Measurements from ENCODE around the gene TSPAN16.
A peak's percentile ranks its signal among the peaks of the same experiment; 100 is the strongest.
"Not testable (repeated sequence)": the region's sequence is repeated elsewhere in the genome, so short reads cannot be mapped to it uniquely, and the experiment has no call there.

TSPAN16 gene

DNA sequence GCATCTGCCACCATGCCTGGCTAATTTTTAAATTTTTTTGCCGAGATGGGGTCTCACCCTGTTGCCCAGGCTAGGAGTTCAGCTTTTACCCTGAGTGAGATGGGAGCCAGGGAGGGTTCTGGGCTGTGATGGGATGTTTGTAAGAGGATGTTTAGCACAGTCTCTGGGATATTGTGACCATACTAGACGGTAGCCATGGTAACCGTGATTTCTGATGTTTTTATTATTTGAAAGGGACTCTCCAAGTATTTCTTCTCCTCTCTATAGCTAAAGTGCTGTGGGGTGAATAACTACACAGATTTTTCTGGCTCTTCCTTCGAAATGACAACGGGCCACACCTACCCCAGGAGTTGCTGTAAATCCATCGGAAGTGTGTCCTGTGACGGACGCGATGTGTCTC is 10.4 kb downstream of the TSPAN16 start:
- DNase-seq (ENCODE audit: low spot score), result no peak

DNA sequence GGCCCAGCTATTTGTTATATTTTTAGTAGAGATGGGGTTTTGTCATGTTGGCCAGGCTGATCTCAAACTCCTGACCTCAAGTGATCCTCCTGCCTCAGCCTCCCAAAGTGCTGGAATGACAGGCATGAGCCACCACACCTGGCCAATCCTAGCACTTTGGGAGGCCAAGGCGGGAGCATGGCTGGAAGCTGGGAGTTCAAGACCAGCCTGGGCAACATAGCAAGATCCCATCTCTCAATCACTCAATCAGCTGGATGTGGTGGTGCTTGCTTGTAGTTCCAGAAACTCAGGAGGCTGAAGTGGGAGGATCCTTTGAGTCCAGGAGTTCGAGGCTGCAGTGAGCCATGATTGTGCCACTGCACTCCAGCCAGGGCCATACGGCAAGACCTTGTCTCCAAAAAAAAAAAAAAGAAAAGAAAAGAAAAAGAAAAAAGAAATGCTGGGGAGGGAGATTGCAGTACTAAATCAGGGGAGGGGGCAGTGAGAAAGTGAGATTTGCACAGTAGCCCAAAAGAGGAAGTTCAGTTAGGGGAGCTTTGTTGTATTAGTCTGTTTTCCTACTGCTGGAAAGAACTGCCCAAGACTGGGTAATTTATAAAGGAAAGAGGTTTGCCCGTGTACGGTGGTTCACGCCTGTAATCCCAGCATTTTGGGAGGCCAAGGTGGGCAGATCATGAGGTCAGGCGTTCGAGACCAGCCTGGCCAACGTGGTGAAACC is 24.5 kb downstream of the TSPAN16 start:
- not testable (repeated sequence) for DNase-seq (ENCODE audit: low spot score)

DNA sequence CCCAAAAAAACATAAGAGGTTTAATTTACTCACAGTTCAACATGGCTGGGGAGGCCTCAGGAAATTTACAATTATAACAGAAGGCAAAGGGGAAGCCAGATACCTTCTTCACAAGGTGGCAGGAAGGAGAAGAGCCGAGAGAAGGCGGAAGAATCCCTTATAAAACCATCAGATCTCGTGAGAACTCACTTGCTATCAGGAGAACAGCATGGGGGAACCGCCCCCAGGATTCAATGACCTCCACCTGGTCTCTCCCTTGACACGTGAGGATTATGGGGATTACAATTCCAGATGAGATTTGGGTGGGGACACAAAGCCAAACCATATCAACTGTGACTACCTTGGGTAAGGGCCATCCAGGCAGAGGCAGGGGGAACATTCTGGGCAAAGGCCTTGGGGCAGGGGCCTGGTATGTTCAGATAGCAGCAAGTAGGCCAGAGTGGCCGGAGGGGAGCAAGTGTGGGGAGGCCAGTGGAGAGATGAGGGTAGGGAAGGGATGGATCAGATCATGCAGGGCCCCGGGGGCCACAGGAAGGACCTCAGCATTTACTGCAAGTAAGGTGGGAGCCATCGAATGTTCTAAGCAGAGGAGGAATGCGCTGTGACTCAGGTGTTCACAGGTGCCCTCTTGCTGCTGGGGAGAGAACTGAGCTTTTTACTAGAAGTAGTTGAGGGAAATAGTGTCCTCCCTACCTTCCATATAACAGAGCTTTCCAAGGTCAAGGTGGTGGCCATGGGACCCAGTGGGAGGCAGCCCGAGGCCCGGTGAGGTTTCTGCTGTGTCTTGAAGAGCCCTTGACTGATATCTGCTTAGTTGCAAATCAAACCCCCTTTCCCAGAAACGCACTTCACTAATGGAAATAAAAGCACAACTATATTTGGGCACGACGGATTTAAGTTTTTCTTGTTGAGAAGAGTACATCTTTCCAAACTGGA is 25.5 kb downstream of the TSPAN16 start:
- no peak for DNase-seq (ENCODE audit: low spot score)

DNA sequence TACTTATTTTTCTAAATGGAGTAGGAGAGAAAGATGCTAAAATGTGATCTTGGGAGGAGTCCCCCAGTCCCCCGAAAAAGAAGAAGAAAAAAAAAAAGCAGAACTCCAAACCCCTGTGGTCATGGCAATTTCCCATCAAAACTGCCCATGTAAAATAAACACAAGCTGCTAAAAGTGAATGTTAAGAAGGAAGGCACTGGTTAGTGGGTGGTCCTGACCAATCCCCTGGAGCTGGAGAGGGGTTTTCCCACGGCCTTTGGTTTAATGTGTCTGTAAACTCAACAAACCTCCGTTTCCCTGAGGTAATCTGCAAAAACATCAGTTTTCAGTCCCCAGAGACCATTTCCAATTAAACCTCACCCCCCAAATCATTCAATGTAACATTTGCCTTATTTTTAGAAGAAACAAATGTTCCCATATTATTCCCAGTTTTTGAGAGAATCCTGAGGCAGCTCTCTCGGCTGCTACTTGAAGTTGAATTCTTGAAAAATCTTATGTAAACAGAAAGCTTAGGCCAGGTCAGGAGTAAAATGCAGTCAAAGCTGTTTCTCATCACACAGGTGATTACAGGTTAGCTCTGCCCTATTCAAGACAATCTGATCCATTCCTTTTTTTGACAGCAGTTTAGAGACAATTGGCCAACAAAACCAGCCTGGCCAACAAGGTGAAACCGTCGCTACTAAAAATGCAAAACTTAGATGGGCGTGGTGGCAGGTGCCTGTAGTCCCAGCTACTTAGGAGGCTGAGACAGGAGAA is 26.5 kb downstream of the TSPAN16 start:
- no peak for DNase-seq (ENCODE audit: low spot score)

DNA sequence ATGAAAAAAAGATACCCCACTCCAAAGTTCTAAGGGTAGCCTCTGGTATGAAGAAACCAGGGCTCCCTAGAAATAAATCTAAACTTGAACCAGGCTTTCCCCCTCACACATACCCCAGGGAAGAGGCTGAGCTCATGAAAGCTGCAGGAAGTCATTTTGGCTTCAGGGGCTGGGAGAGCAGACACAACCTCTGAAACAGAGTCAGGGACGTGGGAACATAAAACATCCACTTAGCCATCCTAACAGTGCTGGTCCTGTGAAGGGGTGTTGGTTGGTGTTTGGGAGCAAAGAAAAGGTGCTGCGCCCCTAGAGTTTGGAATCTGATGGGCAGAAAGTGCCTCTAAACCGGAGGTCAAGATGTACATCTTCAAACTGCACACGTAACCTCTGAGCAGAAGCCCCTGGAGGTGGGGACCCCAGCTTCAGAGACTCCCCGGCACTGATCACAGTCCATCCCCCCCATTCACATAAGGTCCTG is 27.7 kb downstream of the TSPAN16 start:
- no peak for DNase-seq (ENCODE audit: low spot score)

DNA sequence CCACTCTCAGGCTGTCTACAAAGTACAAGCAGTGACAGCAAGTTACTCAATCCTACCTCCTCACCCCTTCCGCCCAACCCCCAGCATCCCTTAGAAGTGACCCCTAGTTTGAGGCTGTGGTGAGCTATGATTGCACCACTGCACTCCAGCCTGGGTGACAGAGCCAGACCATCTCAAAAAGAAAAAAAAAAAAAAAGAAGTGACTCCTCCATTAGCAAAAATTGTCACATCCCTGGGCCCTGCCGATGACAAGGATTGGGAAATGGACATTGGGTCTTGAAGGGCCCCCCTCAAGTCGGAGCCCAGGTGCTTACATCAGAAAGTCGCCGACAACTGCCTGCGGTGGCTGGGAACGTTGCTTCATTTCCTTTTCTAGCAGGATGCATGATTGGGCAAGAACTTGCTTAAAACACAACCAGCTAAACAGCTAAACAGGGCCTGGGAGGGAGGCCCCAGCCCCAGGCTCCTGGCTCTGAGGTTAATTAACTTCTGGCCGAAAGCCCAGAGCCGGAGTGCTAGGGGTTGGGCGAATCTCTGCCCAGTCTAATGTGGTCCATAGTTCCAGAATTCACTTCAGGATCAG is 28.2 kb downstream of the TSPAN16 start:
- peak; percentile 28 for DNase-seq (ENCODE audit: low spot score)

- DNase-seq (ENCODE audit: low spot score), result no peak
Measured at GRCh38 chr19:11324748-11325389, 28.9 kb downstream of the TSPAN16 start.

GRCh38 chr19:11325544-11325943 is 29.6 kb downstream of the TSPAN16 start:
- DNase-seq (ENCODE audit: low spot score), result no peak

DNA sequence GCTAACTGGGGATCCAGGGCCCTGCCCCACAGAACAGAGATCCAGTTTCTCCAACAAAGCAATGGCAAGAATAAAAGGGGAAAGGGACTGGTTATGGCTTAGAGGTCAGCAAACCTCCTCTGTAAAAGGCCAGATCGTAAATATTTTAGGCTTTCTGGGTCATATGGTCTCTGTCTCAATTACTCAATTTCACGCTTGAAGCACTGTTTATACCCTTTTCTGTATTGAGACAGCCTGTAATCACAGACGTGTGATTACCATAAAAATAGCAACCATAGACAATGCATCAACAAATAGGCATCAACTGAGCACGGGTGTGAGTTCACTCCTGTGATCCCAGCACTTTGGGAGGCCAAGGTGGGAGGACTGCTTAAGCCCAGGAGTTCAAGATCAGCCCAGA is 34.2 kb downstream of the TSPAN16 start:
- DNase-seq (ENCODE audit: low spot score), result no peak

- DNase-seq (ENCODE audit: low spot score), result no peak
Measured at GRCh38 chr19:11331502-11331901, 35.5 kb downstream of the TSPAN16 start.

- DNase-seq (ENCODE audit: low spot score), result no peak
Measured at GRCh38 chr19:11332822-11333221, 36.9 kb downstream of the TSPAN16 start.

DNA sequence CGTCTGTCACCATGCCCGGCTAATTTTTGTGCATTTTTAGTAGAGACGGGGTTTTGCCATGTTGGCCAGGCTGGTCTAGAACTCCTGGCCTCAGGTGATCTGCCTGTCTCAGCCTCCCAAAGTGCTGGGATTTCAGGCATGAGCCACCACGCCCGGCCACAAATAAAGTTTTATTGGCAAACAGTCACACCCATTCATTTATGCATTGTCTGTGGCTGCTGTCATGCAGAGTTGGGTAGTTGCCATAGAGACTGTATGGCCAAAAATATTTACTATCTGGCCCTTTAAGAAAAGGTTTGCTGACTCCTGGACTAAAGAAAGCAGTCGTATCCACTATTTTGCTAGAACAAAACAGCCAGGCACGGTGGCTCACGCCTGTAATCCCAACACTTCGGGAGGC is 37.9 kb downstream of the TSPAN16 start:
- DNase-seq (ENCODE audit: low spot score), result not testable (repeated sequence)

GRCh38 chr19:11335449-11336146 is 39.6 kb downstream of the TSPAN16 start:
- DNase-seq (ENCODE audit: low spot score), result no peak

DNA sequence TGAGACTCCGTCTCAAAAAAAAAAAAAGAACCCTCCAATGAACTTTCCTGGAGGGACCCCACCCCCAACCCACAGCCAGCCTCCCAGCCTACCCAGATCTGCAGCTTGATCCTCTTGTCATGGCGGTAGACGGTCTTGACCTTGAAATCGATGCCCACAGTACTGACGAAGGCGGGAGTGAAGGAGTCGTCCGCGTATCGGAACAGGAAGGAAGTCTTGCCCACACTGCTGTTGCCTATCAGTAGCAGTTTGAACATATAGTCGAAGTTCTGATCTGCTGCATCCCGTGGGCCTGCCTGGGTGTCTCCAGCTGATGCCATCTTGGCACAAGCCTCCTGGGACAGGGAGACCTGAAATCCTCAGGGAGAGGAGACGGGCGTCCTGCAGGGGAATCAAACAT is 41.1 kb downstream of the TSPAN16 start:
- no peak for DNase-seq (ENCODE audit: low spot score)

GRCh38 chr19:11338121-11338520 is 42.2 kb downstream of the TSPAN16 start:
- DNase-seq (ENCODE audit: low spot score), result no peak

DNA sequence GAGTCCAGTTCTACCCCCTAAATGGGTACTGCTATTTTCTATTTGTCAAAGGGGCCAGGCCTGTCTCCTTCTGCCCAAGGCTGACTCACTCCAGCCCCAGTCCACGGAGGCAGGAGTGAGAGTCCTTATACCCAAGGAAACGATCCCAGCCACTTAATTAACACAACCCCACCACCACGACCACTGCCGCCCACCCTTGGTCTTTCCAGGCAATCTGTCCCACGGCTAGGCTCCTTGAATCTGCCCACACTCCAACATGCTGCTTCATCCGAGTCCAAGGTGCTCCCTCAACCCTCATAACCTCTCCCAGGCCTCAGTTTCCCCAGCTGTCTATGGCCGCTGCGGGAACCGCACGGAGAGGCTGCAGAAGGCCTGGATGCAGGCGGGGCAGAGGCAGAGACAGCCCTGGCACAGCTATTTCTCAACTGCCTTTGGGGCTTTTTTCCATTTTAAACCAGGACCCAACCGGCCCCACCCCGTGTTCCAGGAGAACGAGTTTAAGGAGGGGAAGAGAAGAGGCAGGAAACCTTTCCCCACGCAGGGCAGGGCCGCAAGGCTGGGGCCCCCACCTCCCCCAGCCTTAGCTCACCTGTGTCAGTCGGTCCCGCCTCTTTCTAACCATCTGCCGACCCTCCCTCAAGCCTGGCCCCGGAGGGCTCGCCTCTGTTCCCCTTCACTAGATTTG is 42.8 kb downstream of the TSPAN16 start:
- DNase-seq (ENCODE audit: low spot score), result no peak

GRCh38 chr19:11339254-11340098 is 43.5 kb downstream of the TSPAN16 start, which contains the start of gene RAB3D:
Gene RAB3D, minus strand, starts transcription at chr19:11339657. Its CDS starts 2,258 bp downstream, at chr19:11337399.
- peak; percentile 87 for DNase-seq (ENCODE audit: low spot score)

DNA sequence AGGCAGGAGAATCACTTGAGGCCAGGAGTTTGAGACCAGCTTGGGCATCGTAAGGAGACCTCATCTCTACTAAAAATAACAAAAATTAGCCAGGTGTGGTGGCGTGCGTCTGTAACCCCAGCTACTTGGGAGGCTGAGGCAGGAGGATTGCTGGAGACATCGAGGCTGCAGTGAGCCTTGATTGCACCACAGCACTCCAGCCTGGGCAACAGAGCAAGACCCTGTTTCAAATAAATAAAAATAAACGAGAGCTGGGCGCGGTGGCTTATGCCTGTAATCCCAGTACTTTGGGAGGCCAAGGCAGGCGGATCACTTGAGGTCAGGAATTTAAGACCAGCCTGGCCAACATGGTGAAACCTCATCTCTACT is 44.1 kb downstream of the TSPAN16 start:
- DNase-seq (ENCODE audit: low spot score), result not testable (repeated sequence)

GRCh38 chr19:11342429-11342828 is 46.5 kb downstream of the TSPAN16 start:
- DNase-seq (ENCODE audit: low spot score), result no peak

All from SK-N-DZ (cell line).